ENCODE results near the gene C19orf18. TPM values are rescaled to one million over a fixed set of nuclear protein-coding genes. Genes with fewer than 3 reads are reported as not detected.

The C19orf18 gene
- not detected in 2 replicates for total RNA-seq

GRCh38 chr19:57974434-57974833 is at the start of gene C19orf18:
TSS of gene C19orf18 (minus strand) at chr19:57974534. CDS start at chr19:57974432, 102 bp downstream.

GRCh38 chr19:58002384-58003173 is 28.2 kb upstream of the C19orf18 start, which contains the start of gene ZNF606:
TSS of gene ZNF606 (minus strand) at chr19:58002820. CDS start at chr19:58001319, 1,501 bp downstream.

GRCh38 chr19:57947419-57948134 is 26.8 kb downstream of the C19orf18 start, which contains the start of gene ZNF256:
TSS of gene ZNF256 (minus strand) at chr19:57947706. CDS start at chr19:57947474, 232 bp downstream.

GRCh38 chr19:57934820-57935665 is 39.3 kb downstream of the C19orf18 start, which contains the start of gene ZNF418:
TSS of gene ZNF418 (minus strand) at chr19:57935402. CDS start at chr19:57933822, 1,580 bp downstream.

GRCh38 chr19:57916168-57916995 is 58.0 kb downstream of the C19orf18 start, which contains the start of gene ZNF417:
TSS of gene ZNF417 (minus strand) at chr19:57916592. CDS start at chr19:57916411, 181 bp downstream.

Other genes with a start within 250 kb of the C19orf18 start
- 9.6 and 10.1 TPM in 2 replicates for gene ZNF671, start 246.9 kb downstream of the C19orf18 start, total RNA-seq
- gene ZNF776, start 227.7 kb downstream of the C19orf18 start, total RNA-seq, result 16.0 and 19.5 TPM in 2 replicates
- gene ZNF586, start 204.9 kb downstream of the C19orf18 start, total RNA-seq, result 15.3 and 17.0 TPM in 2 replicates
- gene ZNF552, start 159.6 kb downstream of the C19orf18 start, total RNA-seq, result 4.5 and 6.0 TPM in 2 replicates
- gene ZNF587B, start 144.2 kb downstream of the C19orf18 start, total RNA-seq, result 25.1 and 29.4 TPM in 2 replicates
- 34.4 and 52.9 TPM in 2 replicates for gene ZNF587, start 124.7 kb downstream of the C19orf18 start, total RNA-seq
- 9.1 and 13.6 TPM in 2 replicates for gene ZNF814, start 85.5 kb downstream of the C19orf18 start, total RNA-seq
- 17.0 and 21.9 TPM in 2 replicates for gene ZNF417, start 57.9 kb downstream of the C19orf18 start, total RNA-seq
- gene ZNF418, start 39.1 kb downstream of the C19orf18 start, total RNA-seq, result 3.9 and 6.3 TPM in 2 replicates
- 5.3 and 7.5 TPM in 2 replicates for gene ZNF256, start 26.8 kb downstream of the C19orf18 start, total RNA-seq
- 19.5 and 25.9 TPM in 2 replicates for gene ZNF606, start 28.3 kb upstream of the C19orf18 start, total RNA-seq
- gene ZSCAN1, start 59.5 kb upstream of the C19orf18 start, total RNA-seq, result not detected in 2 replicates
- gene ZNF135, start 84.7 kb upstream of the C19orf18 start, total RNA-seq, result 7.3 and 8.0 TPM in 2 replicates
- 59.3 and 61.7 TPM in 2 replicates for gene ZSCAN18, start 123.7 kb upstream of the C19orf18 start, total RNA-seq
- gene ZNF329, start 176.3 kb upstream of the C19orf18 start, total RNA-seq, result 18.7 and 21.6 TPM in 2 replicates
- gene ZNF274, start 208.5 kb upstream of the C19orf18 start, total RNA-seq, result 22.0 and 28.7 TPM in 2 replicates